HepG2 (cell line): Measurements from ENCODE around the gene AFF2. TPM values are rescaled to one million over a fixed set of nuclear protein-coding genes. Genes with fewer than 3 reads are reported as not detected.

Experiments used
- ATAC-seq: fragments of 200-7000 bp; cut with Tn5 transposase; 3 replicates; pipeline ENCODE4 v1.9.1; 2020; ENCODE audit warnings: mild to moderate bottlenecking, moderate library complexity
- BruUV-seq: library from RNA; stranded (reverse); fragments of 400-500 nt; replicated peaks from 2 replicates; lab custom pipeline; 2021; lab: Mats Ljungman, UMichigan
- CTCF ChIA-PET: fragments of 300-600 bp; formaldehyde crosslinking; extraction: SDS; loops from one replicate; lab custom pipeline; 2021; ENCODE audit warnings: low total read pairs, inconsistent platforms, low intra/inter-chr PET ratio; lab: Yijun Ruan, JAX
- POLR2A ChIA-PET: fragments of 350-600 bp; sonication (Branson Sonifier 250); formaldehyde crosslinking; loops from one replicate; lab custom pipeline; 2020; ENCODE audit warnings: antibody characterized with exemption, inconsistent platforms; lab: Yijun Ruan, JAX
- DNase-seq: peaks from one replicate; pipeline ENCODE4 v3.0.0-alpha.2; 2015; ENCODE audit warnings: low spot score
- FAIRE-seq: peaks from 3 replicates; lab custom pipeline; 2011; peaks lifted over from hg19 to GRCh38; lab: Jason Lieb, UNC
- H2AFZ ChIP-seq: one replicate; pipeline ENCODE4 v1.6.1; 2011; ENCODE audit warnings: low read length, inconsistent platforms
- H3K27ac ChIP-seq: fragments of 300-600 bp; 3 replicates; pipeline ENCODE4 v1.8.0; 2011; ENCODE audit warnings: mixed run types, mild to moderate bottlenecking, mixed read lengths, low read length, inconsistent platforms; ENCODE audit not compliant: insufficient read depth; ENCODE audit errors: extremely low read length
- H3K27me3 ChIP-seq, 2 experiments: fragments of 200-600 bp in 1 of 2; 2 replicates in 1 of 2; 3 replicates in 1 of 2; pipeline versions ENCODE4 v1.6.0 to v1.8.0; 2011; ENCODE audit warnings: low read length in 2 of 2, mild to moderate bottlenecking in 2 of 2, moderate library complexity in 2 of 2, inconsistent platforms in 1 of 2; ENCODE audit not compliant: insufficient read depth in 2 of 2, control insufficient read depth in 1 of 2
- H3K36me3 ChIP-seq, 2 experiments: fragments of 200-600 bp in 1 of 2; replicated peaks in 1 of 2; 2 replicates in 1 of 2; 3 replicates in 1 of 2; pipeline versions ENCODE4 v1.5.1 to v1.8.0; 2011; ENCODE audit warnings: low read length in 2 of 2, inconsistent platforms in 1 of 2; ENCODE audit not compliant: insufficient read depth in 2 of 2, control insufficient read depth in 1 of 2
- H3K4me1 ChIP-seq: 2 replicates; pipeline ENCODE4 v1.5.1; 2012; ENCODE audit warnings: low read length, inconsistent platforms; ENCODE audit not compliant: insufficient read depth
- H3K4me2 ChIP-seq: 2 replicates; pipeline ENCODE4 v1.6.0; 2011; ENCODE audit warnings: low read depth, low read length, inconsistent platforms
- H3K4me3 ChIP-seq, 3 experiments: fragments of 200-600 bp in 1 of 3; sonication (generic), shearing (Covaris generic) in 1 of 3; replicated peaks in 1 of 3; 2 replicates each; pipeline ENCODE4 v1.5.1; 2011 to 2016; ENCODE audit warnings: low read length in 3 of 3, inconsistent platforms in 2 of 3, low read depth in 2 of 3, mild to moderate bottlenecking in 2 of 3, control low read depth in 1 of 3, mixed read lengths in 1 of 3; ENCODE audit not compliant: insufficient read depth in 1 of 3
- H3K79me2 ChIP-seq: one replicate; pipeline ENCODE4 v1.6.1; 2011; ENCODE audit warnings: low read length, inconsistent platforms; ENCODE audit not compliant: insufficient read depth
- H3K9ac ChIP-seq: 2 replicates; pipeline ENCODE4 v1.6.0; 2011; ENCODE audit warnings: mild to moderate bottlenecking, low read depth, low read length, inconsistent platforms; ENCODE audit not compliant: insufficient read depth
- H3K9me3 ChIP-seq: 2 replicates; pipeline ENCODE4 v1.5.1; 2012; ENCODE audit warnings: mild to moderate bottlenecking, low read length
- H4K20me1 ChIP-seq: 2 replicates; pipeline ENCODE4 v1.6.0; 2011; ENCODE audit warnings: inconsistent platforms, mild to moderate bottlenecking, low read length, moderate library complexity; ENCODE audit not compliant: insufficient read depth
- ADNP ChIP-seq: sonication (generic); formaldehyde crosslinking; IDR thresholded peaks from 2 replicates; pipeline ENCODE4 v1.4.0; 2020; ENCODE audit warnings: missing genetic modification reagents
- CEBPG ChIP-seq: IDR thresholded peaks from 2 replicates; pipeline ENCODE4 v1.6.1; 2016
- FOSL2 ChIP-seq: sonication (generic); formaldehyde crosslinking; IDR thresholded peaks from 2 replicates; pipeline ENCODE4 v1.4.0; 2020; ENCODE audit warnings: missing genetic modification reagents
- HNF4G ChIP-seq, 2 experiments: sonication (generic) in 1 of 2; formaldehyde crosslinking in 1 of 2; IDR thresholded peaks; 2 replicates each; pipeline versions ENCODE4 v1.4.0 to v1.6.1; 2011 to 2020; ENCODE audit warnings: borderline replicate concordance in 2 of 2, low read depth in 2 of 2, mild to moderate bottlenecking in 2 of 2, low read length in 1 of 2, missing genetic modification reagents in 1 of 2, moderate library complexity in 1 of 2
- MLLT10 ChIP-seq: sonication (generic); formaldehyde crosslinking; IDR thresholded peaks from 2 replicates; pipeline ENCODE4 v1.4.0; 2020; ENCODE audit warnings: missing genetic modification reagents
- NFKB2 ChIP-seq: sonication (generic); formaldehyde crosslinking; IDR thresholded peaks from 2 replicates; pipeline ENCODE4 v1.4.0; 2020; ENCODE audit warnings: missing genetic modification reagents, borderline replicate concordance
- NONO ChIP-seq, 2 experiments: fragments of 450-650 bp in 1 of 2; sonication (generic) in 1 of 2; formaldehyde crosslinking in 1 of 2; IDR thresholded peaks in 1 of 2; conservative IDR thresholded peaks in 1 of 2; 2 replicates each; pipeline versions ENCODE4 v1.6.1 to v1.8.0; 2017 to 2022; ENCODE audit warnings: mild to moderate bottlenecking in 1 of 2, missing genetic modification reagents in 1 of 2, moderate library complexity in 1 of 2
- NR2F6 ChIP-seq, 2 experiments: IDR thresholded peaks; 2 replicates each; pipeline ENCODE4 v1.6.1; 2016; ENCODE audit warnings: antibody characterized with exemption in 1 of 2, mild to moderate bottlenecking in 1 of 2
- ZFP36L2 ChIP-seq: sonication (generic); formaldehyde crosslinking; IDR thresholded peaks from 2 replicates; pipeline ENCODE4 v1.4.0; 2020; ENCODE audit warnings: missing genetic modification reagents
- ZNF205 ChIP-seq: IDR thresholded peaks from 2 replicates; pipeline ENCODE4 v1.6.1; 2018; ENCODE audit warnings: missing biosample characterization, missing genetic modification reagents
- ZNF530 ChIP-seq: sonication (generic); formaldehyde crosslinking; IDR thresholded peaks from 2 replicates; pipeline ENCODE4 v1.5.0; 2020; ENCODE audit warnings: low read depth, mild to moderate bottlenecking, missing genetic modification reagents
- ZNF562 ChIP-seq: sonication (generic); formaldehyde crosslinking; IDR thresholded peaks from 2 replicates; pipeline ENCODE4 v1.8.0; 2022; ENCODE audit warnings: missing genetic modification reagents, borderline replicate concordance
- WGBS: methylation state at CpG from one replicate; pipeline ENCODE4 v1.1.6; 2017; ENCODE audit warnings: low lambda C conversion rate; 5-methylcytosine and 5-hydroxymethylcytosine counted together
- in situ Hi-C: cut with HindIII; loops from 2 replicates; pipeline ENCODE4 v1.10.0; 2017; ENCODE audit warnings: low pct_unique_long_range_greater_than_20kb; ENCODE audit not compliant: extremely low pct_ligation_motif_present
- intact Hi-C: fragments of 100-400 bp; cut with micrococcal nuclease; formaldehyde crosslinking; loops from one replicate; pipeline ENCODE4 v1.10.0; 2022; ENCODE audit not compliant: unreplicated experiment
- polyA plus RNA-seq, 8 experiments: library from polyadenylated mRNA; depleted of rRNA in 3 of 8; stranded (reverse) in 7 of 8; unstranded in 1 of 8; fragments of >200 nt; fragmentation: Illumina TruSeq in 4 of 8; extraction: Trizol in 4 of 8; gene quantifications; 2 replicates each; pipeline versions ENCODE4 v1.2.1 to v1.2.3, GENCODE V29; 2011 to 2016; ENCODE audit warnings: low read depth in 4 of 8, missing spikeins in 1 of 8, mixed read lengths in 1 of 8; ENCODE audit not compliant: insufficient read depth in 1 of 8
- total RNA-seq, 5 experiments: library from RNA; depleted of rRNA; stranded (reverse); fragments of >200 nt; fragmentation: Illumina TruSeq; extraction: Trizol; gene quantifications; 2 replicates each; pipeline ENCODE4 v1.2.3, GENCODE V29; 2016; ENCODE audit warnings: low read depth in 1 of 5
- TF ChIP-seq, protein P1 (sequence below): sonication (generic); formaldehyde crosslinking; IDR thresholded peaks from 2 replicates; pipeline ENCODE4 v1.5.1; 2020; ENCODE audit warnings: mild to moderate bottlenecking, missing genetic modification reagents, borderline replicate concordance
- TF ChIP-seq, protein P2 (sequence below): IDR thresholded peaks from 2 replicates; pipeline ENCODE4 v1.4.0; 2020; ENCODE audit warnings: mild to moderate bottlenecking, missing genetic modification reagents
- TF ChIP-seq, protein P3 (sequence below): sonication (generic); formaldehyde crosslinking; IDR thresholded peaks from 2 replicates; pipeline ENCODE4 v1.4.0; 2020; ENCODE audit warnings: mild to moderate bottlenecking, missing genetic modification reagents

The AFF2 gene
- total and polyA plus RNA-seq, 2 of the 13 experiments (the other 11 are each of a cell fraction or from before 2014, with no cell fraction given): not detected

DNA sequence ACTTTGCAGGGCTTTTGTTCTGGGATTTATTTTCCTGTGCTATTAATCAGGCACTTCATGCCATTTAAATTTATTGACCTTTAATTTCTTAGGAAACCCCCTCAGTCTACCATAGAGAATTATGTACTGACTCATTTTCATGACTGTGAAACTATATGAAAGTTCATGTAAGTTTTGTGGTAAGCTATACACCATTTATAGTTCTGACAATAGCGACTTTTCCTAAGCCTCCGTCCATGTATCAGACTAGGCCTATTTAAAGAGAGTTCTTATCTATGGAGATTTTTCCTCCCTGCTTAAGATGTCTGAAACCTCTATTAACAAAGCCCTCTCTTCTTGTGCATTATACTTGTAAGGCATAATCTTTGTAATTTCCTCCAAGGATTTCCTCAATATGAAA is 111.6 kb downstream of the AFF2 start:
- DNase-seq (no peak), ATAC-seq (no peak)
- no TSS peak for BruUV-seq
- no peak for TF ChIP-seq ZNF205 (CRISPR knock-in tag)
- no peak for TF ChIP-seq NONO (IDR thresholded peaks at IDR 0.05)
- TF ChIP-seq NONO (CRISPR knock-in tag; conservative IDR thresholded peaks at IDR 0.05): no peak
- TF ChIP-seq FOSL2: no peak
- TF ChIP-seq ADNP (CRISPR knock-in tag): no peak
- TF ChIP-seq, protein P1, sequence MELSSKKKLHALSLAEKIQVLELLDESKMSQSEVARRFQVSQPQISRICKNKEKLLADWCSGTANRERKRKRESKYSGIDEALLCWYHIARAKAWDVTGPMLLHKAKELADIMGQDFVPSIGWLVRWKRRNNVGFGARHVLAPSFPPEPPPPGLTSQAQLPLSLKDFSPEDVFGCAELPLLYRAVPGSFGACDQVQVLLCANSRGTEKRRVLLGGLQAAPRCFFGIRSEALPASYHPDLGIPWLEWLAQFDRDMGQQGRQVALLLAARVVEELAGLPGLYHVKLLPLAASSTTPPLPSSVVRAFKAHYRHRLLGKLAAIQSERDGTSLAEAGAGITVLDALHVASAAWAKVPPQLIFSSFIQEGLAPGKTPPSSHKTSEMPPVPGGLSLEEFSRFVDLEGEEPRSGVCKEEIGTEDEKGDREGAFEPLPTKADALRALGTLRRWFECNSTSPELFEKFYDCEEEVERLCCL (CRISPR knock-in tag): no peak
- no peak for TF ChIP-seq NR2F6 (IDR thresholded peaks at IDR 0.05)
- TF ChIP-seq NR2F6 (CRISPR knock-in tag; IDR thresholded peaks at IDR 0.05): no peak
- TF ChIP-seq, protein P2, sequence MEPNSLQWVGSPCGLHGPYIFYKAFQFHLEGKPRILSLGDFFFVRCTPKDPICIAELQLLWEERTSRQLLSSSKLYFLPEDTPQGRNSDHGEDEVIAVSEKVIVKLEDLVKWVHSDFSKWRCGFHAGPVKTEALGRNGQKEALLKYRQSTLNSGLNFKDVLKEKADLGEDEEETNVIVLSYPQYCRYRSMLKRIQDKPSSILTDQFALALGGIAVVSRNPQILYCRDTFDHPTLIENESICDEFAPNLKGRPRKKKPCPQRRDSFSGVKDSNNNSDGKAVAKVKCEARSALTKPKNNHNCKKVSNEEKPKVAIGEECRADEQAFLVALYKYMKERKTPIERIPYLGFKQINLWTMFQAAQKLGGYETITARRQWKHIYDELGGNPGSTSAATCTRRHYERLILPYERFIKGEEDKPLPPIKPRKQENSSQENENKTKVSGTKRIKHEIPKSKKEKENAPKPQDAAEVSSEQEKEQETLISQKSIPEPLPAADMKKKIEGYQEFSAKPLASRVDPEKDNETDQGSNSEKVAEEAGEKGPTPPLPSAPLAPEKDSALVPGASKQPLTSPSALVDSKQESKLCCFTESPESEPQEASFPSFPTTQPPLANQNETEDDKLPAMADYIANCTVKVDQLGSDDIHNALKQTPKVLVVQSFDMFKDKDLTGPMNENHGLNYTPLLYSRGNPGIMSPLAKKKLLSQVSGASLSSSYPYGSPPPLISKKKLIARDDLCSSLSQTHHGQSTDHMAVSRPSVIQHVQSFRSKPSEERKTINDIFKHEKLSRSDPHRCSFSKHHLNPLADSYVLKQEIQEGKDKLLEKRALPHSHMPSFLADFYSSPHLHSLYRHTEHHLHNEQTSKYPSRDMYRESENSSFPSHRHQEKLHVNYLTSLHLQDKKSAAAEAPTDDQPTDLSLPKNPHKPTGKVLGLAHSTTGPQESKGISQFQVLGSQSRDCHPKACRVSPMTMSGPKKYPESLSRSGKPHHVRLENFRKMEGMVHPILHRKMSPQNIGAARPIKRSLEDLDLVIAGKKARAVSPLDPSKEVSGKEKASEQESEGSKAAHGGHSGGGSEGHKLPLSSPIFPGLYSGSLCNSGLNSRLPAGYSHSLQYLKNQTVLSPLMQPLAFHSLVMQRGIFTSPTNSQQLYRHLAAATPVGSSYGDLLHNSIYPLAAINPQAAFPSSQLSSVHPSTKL (CRISPR knock-in tag): no peak
- no peak for TF ChIP-seq NFKB2
- no peak for TF ChIP-seq ZFP36L2
- TF ChIP-seq ZNF530 (CRISPR knock-in tag): no peak
- TF ChIP-seq HNF4G (IDR thresholded peaks at IDR 0.05; ENCODE audit: borderline replicate concordance, low read depth, low read length): no peak
- no peak for TF ChIP-seq HNF4G (CRISPR knock-in tag; IDR thresholded peaks at IDR 0.05; ENCODE audit: borderline replicate concordance, low read depth)
- TF ChIP-seq ZNF562 (CRISPR knock-in tag): no peak
- TF ChIP-seq, protein P3, sequence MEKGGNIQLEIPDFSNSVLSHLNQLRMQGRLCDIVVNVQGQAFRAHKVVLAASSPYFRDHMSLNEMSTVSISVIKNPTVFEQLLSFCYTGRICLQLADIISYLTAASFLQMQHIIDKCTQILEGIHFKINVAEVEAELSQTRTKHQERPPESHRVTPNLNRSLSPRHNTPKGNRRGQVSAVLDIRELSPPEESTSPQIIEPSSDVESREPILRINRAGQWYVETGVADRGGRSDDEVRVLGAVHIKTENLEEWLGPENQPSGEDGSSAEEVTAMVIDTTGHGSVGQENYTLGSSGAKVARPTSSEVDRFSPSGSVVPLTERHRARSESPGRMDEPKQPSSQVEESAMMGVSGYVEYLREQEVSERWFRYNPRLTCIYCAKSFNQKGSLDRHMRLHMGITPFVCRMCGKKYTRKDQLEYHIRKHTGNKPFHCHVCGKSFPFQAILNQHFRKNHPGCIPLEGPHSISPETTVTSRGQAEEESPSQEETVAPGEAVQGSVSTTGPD (CRISPR knock-in tag): no peak
- no peak for TF ChIP-seq CEBPG (CRISPR knock-in tag)
- TF ChIP-seq MLLT10 (CRISPR knock-in tag): no peak
- TF ChIP-seq, all 625 proteins: peak for 0
- Histone ChIP-seq H3K36me3 (no peaks in the 10 kb centered on the region), H3K9me3 (no peaks in the 10 kb centered on the region), H2AFZ (no peak overlapping the region), H3K27me3 (no peaks in the 10 kb centered on the region), H3K4me3 (no peak overlapping the region), H4K20me1 (no peaks in the 10 kb centered on the region), H3K4me1 (no peaks in the 10 kb centered on the region), H3K27ac (no peak overlapping the region), H3K79me2 (no peaks in the 10 kb centered on the region), H3K4me2 (no peak overlapping the region), H3K9ac (no peak overlapping the region)
- FAIRE-seq: no peak
- intact Hi-C loops (no loop called here), in situ Hi-C loops (no loop called here)
- CTCF ChIA-PET: no interaction called here
- POLR2A ChIA-PET: no interaction called here
- WGBS: 0% methylated on average over 2 of the region's 2 CpGs
